ENCODE results near the gene MAN1A1.

DNA sequence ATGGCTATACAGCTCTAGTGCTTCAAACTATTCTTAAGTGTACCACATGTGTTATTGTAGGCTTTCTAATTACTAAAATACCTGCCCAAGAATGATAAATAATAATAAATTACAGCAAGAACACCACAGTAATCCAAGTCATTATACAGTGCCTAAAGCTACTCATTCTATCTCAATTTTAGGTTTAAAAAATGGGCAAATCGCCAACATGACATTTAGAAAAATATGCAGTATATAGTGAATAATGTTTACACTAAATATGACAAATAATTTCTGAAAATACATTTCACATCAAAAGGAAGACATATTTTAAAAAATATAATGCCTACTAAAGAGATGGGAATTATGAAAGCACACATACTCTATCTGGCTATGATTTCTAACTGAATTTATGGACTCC is 91.8 kb downstream of the MAN1A1 start:
- TF ChIP-seq, protein P1, sequence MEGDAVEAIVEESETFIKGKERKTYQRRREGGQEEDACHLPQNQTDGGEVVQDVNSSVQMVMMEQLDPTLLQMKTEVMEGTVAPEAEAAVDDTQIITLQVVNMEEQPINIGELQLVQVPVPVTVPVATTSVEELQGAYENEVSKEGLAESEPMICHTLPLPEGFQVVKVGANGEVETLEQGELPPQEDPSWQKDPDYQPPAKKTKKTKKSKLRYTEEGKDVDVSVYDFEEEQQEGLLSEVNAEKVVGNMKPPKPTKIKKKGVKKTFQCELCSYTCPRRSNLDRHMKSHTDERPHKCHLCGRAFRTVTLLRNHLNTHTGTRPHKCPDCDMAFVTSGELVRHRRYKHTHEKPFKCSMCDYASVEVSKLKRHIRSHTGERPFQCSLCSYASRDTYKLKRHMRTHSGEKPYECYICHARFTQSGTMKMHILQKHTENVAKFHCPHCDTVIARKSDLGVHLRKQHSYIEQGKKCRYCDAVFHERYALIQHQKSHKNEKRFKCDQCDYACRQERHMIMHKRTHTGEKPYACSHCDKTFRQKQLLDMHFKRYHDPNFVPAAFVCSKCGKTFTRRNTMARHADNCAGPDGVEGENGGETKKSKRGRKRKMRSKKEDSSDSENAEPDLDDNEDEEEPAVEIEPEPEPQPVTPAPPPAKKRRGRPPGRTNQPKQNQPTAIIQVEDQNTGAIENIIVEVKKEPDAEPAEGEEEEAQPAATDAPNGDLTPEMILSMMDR (IDR thresholded peaks at IDR 0.05; ENCODE audit: insufficient read depth, low read length, poor library complexity, severe bottlenecking) = no peak
- TF ChIP-seq EZH2phosphoT487 (conservative IDR thresholded peaks at IDR 0.05; ENCODE audit: low read length) = no peak

Measured in SU-DHL-6 (cell line).